GM19397 (cell line): ENCODE results near the gene AGBL5.
"Not testable (repeated sequence)": the region's sequence is repeated elsewhere in the genome, so short reads cannot be mapped to it uniquely, and the experiment has no call there.

Experiments
- ATAC-seq: cut with Tn5 transposase; IDR thresholded peaks from one replicate; pipeline ENCODE4 v1.9.1; 2021; ENCODE audit warnings: mild to moderate bottlenecking, moderate library complexity; ENCODE audit not compliant: unreplicated experiment

The AGBL5 gene

DNA sequence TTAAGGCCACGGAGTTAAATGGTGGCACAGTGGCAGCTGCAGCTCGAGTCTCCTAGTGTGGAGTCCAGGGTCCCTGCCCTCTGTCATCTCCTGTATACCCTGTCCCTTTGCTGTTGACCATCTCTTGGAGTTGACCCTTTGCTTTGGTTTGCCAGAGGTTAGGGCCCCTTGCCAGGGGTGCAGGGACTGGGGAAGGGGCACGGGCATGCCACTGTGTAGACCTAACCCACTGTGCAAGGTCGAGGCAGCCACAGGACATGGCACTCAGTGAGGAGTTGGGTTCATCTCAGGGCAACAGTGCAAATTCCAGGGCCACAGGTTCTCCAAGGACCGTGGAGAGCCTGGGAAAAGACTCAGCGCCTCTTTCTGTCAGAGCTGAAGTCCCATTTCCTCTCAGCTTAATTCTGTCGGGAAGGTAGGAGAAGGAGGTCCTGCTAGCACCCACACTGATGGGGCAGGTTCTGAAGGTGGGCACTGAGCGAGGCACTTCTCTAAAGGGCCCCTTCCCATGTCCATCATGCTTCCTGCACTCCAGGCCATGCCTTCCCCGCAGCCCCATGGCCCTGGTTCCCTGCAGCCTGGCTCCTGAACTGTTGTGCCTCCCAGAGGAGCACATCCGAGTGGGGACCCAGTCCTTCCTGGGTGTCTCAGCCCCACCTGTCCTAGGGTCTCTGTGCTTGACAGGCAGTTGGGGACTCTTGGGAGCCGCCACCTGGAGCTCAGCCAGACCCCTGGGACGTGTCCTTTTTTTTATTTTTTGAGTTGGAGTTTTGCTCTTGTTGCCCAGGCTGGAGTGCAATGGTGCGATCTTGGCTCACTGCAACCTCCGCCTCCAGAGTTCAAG is 37.9 kb downstream of the AGBL5 start:
- ATAC-seq = no peak

DNA sequence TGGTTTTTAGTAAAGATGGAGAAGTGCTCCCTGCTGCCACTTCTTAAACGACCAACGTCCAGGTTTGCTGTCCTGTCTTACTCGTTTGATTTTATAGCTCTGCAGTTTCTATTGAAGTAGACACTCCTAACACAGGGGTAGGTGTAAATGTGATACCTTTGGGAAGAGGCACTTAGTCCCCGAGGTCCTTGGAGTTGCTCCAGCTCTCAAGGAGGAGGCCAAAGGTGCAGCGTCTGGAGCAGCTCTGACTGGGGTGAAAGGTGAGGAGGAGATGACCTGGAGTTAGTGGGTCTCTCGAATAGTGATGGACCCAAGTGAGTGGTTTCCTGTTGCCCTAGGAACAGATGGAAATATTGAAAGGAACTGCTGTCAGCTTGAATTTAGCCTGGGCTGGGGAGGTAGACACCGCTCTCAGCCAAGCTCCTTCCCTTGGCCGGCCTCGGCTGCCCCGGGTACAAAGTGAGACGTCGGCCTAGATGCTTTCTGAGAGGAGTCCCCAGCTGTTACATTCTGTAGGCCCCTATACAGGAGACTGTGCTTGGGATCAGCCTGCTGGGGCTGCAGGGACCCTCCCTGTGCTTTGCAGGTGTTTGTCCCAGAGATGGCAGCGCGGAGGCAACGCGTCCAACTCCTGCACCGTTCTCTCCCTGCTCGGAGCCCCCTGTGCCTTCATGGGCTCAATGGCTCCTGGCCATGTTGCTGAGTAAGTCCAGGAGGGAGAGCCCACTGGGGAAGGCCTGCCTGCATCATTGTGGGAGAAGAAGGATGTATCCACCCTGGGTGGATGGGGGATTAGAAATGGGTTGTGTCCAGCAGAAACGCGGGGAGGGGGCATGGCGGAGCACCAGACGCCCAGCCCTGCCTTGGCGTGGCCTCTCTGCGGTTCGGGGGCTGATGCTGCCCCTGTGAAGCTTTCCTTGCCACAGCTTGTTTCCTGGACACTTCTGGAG is 40.6 kb downstream of the AGBL5 start:
- no peak for ATAC-seq

GRCh38 chr2:27092696-27093429 is 41.4 kb downstream of the AGBL5 start:
- ATAC-seq = no peak

DNA sequence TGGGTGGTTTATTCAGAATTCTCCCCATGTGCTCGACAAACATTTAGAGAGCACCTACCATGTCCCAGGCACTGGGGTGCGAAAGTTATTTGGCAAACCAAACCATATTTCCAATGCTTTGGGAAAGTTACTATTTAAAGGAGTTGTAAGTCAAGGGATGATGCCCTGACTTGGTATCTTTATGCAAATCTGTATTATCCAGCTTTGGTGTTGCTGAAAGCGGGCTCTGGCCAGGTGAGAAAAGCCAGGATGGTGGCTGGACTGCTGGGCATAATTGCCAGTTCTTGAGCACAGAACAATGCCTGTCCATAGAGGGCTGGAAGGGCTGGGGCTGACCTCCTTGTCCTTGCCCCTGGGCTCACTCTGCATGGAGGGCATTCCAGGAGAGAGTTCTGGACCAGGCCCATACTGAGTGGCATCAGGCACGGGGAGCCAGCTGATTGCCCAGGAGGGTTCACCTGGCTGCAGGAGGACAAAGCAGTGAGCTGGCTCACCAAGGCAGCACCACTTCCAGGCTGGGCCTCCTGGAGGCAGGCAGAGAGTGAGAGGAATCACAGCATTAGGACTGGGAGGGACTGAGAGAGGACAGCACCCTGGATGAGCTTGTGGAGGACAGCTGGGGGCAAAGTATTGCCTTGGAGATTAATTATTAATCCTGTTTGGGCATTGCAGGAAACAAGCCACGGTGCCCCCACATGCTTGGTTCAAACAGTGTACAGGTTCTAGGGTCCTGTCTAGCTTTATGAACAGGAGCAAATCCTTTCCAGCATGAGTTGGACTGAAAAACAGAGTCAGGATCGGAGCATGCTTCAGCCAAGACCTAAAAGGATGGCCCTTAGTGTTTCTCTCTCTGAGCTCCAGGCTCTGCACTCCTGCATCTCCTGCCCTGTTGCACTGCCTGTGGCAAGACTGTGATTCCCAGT is 42.2 kb downstream of the AGBL5 start:
- ATAC-seq = no peak

GRCh38 chr2:27094353-27094984 is 43.0 kb downstream of the AGBL5 start:
- no peak for ATAC-seq

- ATAC-seq = no peak
Observed at GRCh38 chr2:27095427-27095744, 43.9 kb downstream of the AGBL5 start.

DNA sequence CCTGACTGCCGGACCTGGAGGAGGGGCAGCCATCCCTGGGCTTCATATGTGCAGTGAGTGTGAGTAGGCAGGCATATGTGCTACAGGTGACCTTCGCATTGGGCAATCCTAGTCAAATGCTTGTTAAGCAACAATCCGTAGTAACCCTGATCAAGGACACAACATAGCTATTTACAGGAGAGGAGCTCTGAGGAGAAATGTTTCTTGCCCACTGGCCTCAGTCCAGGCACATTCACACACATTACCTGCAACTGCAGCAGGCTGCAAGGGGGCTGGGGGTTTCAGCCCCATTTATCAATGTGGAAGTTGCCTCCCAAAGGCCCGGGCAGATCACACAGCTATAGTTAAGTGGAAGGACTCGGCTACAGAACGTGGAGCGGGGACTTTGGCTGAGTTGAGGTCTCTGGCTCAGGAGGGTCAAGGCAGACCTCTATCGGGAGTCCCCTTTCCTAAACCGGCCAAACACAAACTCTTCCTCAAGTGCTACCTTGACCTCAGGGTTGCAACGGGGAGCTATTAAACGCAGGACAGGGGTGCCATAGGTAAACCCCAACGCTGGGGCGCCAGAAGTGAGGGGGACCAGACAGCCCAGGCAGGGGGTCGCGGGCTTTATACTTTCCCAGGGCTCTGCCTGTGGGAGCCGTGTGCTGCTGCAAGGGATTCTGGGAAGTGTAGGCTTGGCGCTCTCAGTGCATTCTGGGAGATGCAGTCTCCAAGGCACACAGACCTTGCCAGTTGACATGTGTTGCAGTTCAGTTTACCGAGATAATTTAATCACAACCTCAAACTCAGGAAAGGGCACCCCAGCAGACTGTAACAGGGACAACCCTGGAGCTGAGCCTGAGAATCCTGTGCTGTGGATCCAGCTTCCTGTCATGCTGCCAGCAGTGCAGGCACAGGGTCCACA is 44.5 kb downstream of the AGBL5 start:
- ATAC-seq = no peak

DNA sequence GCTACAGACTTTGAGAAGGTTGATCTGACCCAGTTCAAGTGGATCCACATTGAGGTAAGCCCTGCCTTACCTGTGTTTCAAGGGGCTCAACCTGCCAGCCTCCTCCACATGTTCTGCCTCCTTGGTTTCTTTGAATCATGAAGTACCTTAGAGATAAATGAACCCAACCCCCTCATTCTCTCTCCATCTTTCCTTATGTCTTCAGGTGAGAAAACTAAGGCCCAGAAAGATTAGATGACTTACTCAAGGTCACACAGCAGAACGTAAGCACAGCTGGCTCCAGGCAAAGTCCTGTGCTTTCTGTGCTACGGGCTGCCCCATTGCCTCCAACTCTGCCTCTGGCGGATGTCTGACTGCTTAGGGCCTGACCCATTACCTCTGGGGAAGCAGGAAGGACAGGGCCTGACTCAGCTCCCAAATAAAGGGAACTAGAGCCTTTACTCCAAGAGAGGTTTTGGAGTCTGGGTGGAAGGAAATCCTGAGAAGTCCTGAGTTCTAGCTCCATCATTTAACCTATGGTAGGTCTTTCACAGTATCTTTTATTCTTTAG is 45.4 kb downstream of the AGBL5 start:
- ATAC-seq = no peak

DNA sequence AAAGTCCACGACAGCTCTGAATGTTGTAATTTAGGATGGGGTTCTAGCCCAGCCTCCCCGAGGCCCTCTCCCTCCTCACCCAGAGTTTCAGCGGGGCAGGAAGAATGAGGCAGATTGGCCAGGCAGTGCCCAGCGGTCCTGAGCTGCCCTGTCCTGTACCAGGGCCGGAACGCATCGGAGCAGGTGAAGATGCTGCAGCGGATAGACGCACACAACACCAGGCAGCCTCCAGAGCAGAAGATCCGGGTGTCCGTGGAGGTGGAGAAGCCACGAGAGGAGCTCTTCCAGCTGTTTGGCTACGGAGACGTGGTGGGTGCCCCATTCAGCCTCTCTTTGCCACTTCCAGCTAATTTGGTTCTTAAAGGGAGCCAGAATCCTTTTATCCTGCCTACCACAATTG is 45.9 kb downstream of the AGBL5 start:
- ATAC-seq = no peak

DNA sequence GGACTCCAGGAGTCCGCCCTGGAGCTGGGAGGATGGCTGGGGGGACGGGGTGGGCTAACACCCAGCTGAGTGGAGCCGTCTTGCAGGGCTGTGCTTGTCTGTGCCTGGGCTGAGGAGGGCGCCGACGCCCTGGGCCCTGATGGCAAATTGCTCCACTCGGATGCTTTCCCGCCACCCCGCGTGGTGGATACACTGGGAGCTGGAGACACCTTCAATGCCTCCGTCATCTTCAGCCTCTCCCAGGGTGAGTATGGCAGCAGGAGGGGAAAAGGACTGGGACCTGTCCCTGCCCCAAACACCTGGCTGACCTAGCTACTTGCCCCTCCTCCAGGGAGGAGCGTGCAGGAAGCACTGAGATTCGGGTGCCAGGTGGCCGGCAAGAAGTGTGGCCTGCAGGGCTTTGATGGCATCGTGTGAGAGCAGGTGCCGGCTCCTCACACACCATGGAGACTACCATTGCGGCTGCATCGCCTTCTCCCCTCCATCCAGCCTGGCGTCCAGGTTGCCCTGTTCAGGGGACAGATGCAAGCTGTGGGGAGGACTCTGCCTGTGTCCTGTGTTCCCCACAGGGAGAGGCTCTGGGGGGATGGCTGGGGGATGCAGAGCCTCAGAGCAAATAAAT is 48.0 kb downstream of the AGBL5 start:
- ATAC-seq = no peak

- no peak for ATAC-seq
Observed at GRCh38 chr2:27100036-27100435, 48.6 kb downstream of the AGBL5 start.

GRCh38 chr2:27102329-27102728 is 50.9 kb downstream of the AGBL5 start:
- no peak for ATAC-seq

DNA sequence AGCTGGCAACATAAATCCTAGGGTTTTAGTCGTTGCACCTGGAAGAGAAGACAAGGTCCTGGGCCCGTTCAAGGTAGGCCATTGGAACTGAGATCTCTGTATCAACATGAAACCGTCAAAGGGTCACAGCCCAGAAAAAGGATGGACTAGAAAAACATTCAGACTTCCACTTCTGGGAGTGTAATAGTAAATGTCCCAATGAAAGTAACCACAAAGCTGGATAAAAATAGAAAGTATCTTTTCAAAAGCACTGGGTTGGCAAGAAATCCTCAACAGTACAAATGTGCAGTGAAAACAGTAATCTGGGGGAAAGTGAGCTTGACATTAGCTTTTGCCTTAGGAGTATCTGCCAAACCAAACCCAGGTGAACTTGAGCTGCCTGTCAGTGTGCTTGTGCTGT is 54.5 kb downstream of the AGBL5 start:
- no peak for ATAC-seq

DNA sequence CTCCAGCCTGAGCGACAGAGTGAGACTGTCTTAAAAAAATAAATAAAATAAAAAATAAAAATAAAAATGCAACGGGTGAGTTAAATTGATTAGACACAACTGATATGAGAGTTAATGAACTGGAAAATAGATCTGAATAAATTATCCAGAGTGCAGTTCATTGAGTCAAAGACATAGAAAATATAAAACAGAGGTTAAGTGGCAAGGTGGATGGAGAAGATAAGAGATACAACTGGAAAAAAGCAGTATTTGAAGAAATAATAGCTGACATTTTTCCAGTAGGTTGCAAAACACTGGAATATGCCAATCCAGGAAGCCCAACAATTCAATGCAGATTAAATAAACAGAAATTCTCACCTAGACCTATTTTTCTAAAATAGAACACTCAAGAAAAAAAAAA is 56.8 kb downstream of the AGBL5 start:
- no peak for ATAC-seq

GRCh38 chr2:27109083-27109482 is 57.6 kb downstream of the AGBL5 start:
- no peak for ATAC-seq

- ATAC-seq = not testable (repeated sequence)
Observed at GRCh38 chr2:27110603-27111352, 59.3 kb downstream of the AGBL5 start.

DNA sequence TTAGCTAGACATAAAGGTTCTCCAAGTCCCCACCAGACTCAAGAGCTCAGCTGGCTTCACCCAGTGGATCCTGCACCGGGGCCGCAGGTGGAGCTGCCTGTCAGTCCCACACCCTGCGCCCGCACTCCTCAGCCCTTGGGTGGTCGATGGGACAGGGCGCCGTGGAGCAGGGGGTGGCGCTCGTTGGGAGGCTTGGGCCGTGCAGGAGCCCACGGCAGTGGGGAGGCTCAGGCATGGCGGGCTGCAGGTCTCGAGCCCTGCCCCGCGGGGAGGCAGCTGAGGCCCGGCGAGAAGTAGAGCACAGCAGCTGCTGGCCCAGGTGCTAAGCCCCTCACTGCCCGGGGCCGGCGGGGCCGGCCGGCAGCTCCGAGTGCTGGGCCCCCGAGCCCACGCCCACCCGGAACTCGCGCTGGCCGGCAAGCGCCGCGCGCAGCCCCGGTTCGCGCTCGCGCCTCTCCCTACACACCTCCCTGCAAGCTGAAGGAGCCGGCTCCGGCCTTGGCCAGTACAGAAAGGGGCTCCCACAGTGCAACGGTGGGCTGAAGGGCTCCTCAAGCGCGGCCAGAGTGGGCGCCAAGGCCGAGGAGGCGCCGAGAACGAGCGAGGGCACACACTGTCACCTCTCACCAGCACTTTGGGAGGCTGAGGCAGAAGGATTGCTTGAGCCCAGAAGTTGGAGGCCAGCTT is 60.1 kb downstream of the AGBL5 start:
- ATAC-seq = not testable (repeated sequence)
